Stimulated activated CD8-positive, alpha-beta memory T cell treated with anti-CD3 and anti-CD28 coated beads, Interleukin-4, amount 100 ng/mL, for 1 hour (primary cell): ENCODE measurements around the gene CCDC107.

Experiments
- DNase-seq, 2 donors: peaks; one replicate each; pipeline ENCODE4 v3.0.0-alpha.2; 2020; ENCODE audit warnings: low read depth in 2 of 2, low spot score in 1 of 2

Gene CCDC107

DNA sequence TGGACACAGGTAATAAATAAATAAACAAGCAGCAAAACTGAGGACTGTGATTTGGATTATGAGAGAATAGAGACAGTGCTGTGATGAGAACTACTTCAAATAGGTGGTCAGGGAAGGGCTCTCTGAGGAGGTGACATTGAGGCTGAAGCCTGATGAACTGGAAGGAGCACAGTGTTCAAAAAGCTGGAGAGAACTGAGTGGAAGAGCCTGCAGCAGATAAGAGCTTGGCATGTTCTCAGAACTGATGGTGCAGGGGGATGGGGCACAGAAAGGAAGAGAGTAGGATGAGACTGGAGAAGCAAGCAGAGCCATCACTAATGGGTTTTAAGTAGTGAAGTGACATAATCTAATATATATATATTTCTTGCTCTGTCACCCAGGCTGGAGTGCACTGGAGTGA, 42.9 kb downstream of the CCDC107 start:
- DNase-seq: no peak

DNA sequence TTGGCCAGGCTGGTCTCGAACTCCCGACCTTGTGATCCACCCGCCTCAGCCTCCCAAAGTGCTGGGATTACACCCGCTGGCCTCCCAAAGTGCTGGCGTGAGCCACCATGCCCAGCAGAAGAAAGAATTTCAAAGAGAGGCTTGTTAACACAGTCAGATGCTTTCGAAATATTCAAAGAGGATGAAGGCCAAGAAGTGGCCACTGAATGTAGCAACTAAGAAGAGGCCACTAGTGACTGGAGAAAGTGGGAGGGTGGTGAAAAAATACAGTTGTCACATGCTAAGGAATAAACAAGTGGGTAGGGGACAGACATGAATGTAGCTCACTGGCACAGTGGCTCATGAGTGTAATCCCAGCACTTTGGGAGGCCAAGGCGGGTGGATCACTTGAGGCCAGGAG, 44.6 kb downstream of the CCDC107 start:
- no peak for DNase-seq

DNA sequence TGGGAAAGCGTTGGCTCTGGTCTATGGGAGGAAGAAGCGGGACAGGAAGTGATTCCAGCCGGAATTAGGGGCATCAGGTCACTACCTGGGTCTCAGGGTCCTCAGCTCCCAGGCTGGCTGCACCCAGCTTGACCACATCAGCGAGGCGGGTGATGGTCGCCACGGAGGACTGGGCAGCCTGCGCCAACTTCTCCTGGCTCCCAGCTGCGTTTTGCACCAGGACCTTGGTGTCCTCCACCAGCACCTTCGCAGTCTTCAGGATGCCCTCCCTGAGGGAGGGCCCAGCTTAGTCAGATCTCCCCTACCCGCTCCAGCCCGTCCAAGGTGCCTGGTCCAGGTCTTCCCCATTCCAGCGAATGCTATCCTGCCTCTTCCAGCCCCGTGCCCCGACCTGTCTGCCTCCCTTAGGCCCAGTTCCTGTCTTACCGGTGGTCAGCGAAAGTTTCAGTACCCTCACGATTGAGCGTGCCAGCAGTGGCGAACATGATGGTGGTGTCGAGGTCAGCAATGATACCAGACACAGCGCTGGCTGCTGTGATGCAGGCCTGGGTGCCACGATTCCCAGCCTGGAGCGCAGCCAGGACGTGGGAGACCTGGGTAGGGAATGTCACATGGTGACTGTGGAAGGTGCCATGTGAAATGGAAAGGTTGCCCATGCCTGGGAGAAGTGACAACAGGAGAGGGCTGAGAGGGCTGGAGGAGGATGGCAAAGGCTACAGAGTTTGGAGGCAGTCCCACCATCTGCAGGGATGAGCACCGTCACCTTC, 46.0 kb downstream of the CCDC107 start:
- no peak for DNase-seq

DNA sequence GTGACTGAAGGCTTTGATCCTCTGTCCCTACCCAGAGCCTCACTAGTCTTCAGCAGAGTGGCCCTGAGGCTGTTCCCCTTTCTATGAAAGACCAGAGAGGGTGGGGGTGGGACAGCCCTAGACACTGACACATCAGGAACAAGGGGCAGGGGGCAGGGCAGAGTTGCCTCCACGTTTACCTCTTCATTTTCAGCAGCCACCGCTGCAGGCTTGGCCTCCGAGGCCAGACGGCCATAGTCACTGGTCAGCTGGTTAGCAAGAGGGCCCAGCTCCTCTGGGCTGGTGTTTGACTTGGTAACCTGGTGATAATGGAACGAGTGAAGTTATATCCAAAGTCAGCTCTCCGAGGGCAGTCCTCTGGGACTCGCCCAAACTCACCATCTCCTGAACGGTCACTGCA, 47.3 kb downstream of the CCDC107 start:
- DNase-seq: no peak

DNA sequence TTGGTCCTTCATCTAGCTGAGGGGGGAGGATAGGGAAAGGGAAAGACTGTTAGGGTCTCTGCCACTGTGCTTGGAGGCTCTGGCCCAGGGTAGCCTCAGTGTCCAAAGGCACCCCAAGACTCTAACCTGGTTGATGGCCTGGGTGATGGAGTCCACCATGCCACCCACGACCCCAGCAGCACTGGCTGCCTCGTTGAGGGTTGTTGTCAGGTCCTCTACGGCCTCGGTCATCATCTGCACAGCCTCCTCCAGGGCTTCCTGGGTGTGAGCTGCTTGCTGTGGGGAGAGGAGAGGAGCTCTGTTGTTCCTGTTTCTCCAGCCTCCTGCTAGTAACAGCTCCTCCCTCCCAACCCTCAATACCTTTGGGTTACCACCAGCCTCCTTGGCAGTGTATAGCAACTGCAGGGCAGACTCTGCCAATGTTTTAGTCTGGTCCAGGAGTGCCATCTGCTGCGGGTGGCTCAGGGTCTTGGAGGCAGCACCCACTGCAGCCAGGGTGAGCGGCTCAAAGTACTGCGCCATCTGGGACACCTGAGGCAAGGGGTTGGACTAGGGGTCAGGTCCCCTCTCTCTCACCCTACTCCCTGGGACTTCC, 47.8 kb downstream of the CCDC107 start:
- DNase-seq: no peak

DNA sequence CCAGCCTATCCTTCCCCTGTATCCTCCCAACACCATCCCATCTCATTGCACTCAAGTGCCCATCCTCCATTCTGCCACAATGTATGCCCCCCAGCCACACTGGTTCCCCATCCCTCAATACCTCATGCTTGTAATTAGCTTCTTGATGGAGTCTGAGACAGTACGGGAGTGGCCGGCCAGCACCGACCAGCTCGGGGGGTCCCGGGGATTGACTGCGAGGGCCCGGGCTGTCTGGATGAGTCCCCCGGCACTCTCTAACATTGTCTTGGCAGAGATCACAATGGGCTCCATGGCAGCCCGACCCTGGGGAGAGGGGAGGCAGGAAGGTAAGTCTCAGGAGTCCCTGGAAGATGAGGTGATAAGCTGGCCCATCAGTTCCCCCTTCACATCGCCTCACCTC, 48.9 kb downstream of the CCDC107 start:
- no peak for DNase-seq

DNA sequence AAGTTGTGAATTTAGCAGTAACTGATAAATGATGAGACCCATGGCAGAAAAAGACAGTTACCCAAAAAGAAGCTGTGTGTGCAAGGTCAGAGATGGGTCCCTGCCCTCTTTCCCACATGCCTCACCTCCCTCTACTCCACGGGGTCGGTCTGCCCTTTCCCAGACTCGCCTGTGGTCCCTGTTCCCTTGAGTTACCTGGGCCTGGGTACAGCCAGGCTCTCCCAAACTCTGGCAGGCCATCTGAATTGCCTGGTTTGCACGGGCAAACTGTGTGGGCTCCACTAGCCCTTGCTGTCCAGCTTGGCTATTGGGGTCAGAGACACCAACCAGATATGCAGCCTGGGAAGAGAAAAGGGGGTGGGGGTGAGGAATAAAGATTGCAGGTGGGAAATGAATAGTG, 50.1 kb downstream of the CCDC107 start:
- no peak for DNase-seq

DNA sequence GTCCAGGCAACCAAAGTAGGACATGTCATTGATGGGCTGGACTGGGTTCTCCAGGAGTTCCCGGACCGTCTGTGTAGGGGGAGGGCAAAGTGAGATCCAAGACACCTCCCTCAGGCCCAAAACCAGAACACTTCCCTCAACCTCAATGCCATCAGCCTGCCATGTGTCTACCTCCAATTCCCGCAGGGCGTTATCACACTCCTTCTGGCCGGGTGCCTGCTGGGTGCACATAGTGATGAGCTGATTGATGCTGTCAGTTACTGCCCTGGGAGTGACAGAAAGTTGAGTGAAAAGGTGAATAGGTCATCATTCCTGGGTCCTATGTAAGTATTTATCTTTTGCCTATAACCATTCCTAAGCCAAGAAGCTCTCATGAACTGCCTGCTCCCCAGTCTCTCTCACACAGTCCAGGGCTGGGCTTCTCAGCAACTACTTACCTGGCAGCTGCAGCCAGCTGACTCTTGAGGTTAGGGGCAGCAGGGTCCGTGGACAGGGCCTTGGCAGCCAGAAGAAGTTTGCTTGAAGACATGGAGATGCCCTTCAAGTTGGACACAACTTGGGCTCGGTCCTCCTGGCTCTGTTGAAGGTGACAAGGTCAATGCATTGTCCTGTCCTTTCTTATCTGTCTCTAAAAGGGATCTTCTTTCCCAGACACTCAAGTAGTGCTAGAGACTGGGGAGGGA, 52.9 kb downstream of the CCDC107 start:
- no peak for DNase-seq
